NCI-H128 (cell line): ENCODE results near the gene ELF1.
"Not testable (repeated sequence)": the region's sequence is repeated elsewhere in the genome, so short reads cannot be mapped to it uniquely, and the experiment has no call there.

ENCODE experiments used
- DNase-seq: peaks from one replicate; lab custom pipeline; 2025; ENCODE audit not compliant: unreplicated experiment; lab: John Stamatoyannopoulos, UW

ELF1 gene

DNA sequence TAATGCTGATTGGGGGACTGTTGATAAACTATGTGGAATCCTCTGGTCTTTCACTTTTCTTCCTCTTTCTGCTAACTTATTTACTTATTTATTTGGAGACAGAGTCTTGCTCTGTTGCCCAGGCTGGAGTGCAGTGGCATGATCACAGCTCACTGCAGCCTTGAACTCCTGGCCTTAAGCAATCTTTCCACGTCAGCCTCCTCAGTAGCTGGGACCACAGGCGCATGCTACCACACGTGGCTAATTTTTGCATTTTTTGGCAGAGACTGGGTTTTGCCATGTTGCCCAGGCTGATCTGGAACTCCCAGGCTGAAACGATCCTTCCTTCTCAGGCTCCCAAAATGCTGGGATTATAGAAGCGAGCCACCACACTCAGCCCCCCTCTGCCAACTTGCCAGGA lies 77.5 kb downstream of the ELF1 start:
- DNase-seq: no peak

- no peak for DNase-seq
Observed at GRCh38 chr13:40940841-40941240, 78.3 kb downstream of the ELF1 start.

- DNase-seq: no peak
Observed at GRCh38 chr13:40933508-40934204, 85.5 kb downstream of the ELF1 start.

- no peak for DNase-seq
Observed at GRCh38 chr13:40932252-40932651, 86.9 kb downstream of the ELF1 start.

- no peak for DNase-seq
Observed at GRCh38 chr13:40931719-40932118, 87.4 kb downstream of the ELF1 start.

DNA sequence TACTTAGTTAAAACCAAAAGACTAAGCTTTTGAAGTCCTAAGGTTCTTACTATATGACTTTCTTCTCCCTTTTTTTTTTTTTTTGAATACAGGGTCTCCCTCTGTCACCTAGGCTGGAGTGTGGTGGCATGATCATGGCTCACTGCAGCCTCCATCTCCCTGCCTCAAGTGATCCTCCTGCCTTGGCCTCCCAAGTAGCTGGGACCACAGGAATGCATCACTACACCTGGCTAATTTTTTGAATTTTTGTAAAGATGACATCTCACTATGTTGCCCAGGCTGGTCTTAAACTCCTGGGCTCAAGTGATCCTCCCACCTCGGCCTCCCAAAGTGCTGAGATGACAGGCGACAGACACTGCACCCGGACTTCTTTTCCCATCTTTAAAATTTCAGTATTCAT lies 89.2 kb downstream of the ELF1 start:
- DNase-seq: not testable (repeated sequence)

- no peak for DNase-seq
Observed at GRCh38 chr13:40928980-40929379, 90.1 kb downstream of the ELF1 start.

DNA sequence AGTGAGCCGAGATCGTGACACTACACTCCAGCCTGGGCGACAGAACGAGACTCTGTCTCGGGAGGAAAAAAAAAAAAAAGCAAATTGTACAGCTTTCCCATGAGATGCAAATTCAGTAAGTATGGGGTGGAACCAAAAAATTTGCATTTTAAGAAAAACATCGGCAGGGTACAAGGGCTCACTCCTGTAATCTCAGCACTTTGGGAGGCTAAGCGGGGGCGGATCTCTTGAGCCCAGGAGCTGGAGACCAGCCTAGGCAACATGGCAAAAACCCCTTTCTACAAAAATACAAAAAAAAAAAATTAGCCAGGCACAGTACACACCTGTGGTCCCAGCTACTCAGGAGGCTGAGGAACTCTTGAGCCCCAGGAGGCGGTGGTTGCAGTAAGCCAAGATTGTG lies 91.2 kb downstream of the ELF1 start:
- no peak for DNase-seq

GRCh38 chr13:40923867-40924266 lies 95.2 kb downstream of the ELF1 start:
- no peak for DNase-seq

DNA sequence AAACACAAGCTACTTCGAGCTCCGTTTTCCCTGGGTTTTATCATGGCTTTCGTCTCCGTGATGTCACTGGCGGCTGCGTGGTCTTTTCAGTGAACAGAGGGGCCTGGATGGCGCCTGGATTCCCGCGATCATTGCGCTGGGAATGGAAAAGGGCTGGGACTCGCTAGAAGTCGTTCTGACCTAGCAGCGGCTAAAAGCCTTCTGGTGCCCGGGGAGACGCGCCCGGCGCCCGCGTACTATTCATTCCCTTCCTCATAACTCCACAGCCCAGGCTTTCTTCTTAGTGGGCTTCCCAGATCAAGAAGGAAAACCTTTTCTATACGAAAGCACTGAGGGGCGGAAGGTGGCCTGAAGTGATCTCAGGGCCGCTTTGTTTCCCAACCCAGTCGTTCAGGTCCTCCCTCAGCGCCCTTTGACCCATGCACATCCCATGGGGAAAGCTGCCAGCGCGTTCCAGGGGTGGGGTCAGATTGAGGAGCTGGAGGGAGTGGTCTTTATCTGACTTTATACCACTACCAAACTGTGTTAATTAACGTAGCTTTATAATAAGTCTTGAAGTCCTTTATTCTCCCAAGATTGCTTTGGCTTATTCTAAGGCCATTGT lies 96.6 kb downstream of the ELF1 start:
- DNase-seq: no peak

- no peak for DNase-seq
Observed at GRCh38 chr13:40920826-40921225, 98.3 kb downstream of the ELF1 start.

GRCh38 chr13:40919901-40920300 lies 99.2 kb downstream of the ELF1 start:
- not testable (repeated sequence) for DNase-seq

- no peak for DNase-seq
Observed at GRCh38 chr13:40916207-40916998, 102.7 kb downstream of the ELF1 start.

GRCh38 chr13:40914863-40915262 lies 104.3 kb downstream of the ELF1 start:
- DNase-seq: not testable (repeated sequence)

GRCh38 chr13:40911341-40911740 lies 107.8 kb downstream of the ELF1 start:
- no peak for DNase-seq

DNA sequence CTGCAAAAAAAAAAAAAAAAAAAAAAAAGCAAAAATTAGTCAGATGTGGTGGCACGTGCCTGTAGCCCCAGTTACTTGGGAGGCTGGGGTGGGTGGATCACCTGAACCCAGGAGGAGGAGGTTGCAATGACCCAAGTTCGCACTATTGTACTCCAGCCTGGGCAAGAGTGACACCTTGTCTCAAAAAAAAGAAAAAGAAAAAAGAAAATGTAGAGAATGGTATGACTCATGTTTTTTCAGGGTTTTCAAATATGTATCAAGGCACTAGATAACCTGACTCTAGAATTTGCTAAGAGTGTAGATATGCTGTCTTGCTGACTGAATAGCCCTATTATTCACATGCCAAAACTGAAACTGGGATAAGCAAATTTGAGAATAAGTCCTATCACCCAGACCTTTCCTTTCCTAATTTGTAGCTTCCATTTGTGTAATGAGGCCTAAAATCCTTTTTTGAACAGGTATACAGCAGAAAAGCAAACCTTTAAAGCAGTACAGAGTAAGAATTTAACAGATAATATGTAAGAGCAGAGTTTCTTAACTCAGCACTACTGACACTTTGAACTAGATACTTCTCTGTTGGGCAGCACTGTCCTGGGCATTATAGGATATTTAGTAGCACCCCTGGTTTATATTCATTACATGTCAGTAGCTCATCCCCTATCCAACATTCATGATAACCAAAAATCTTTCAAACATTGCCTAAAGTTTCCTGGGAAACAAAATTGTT lies 108.6 kb downstream of the ELF1 start:
- no peak for DNase-seq

- not testable (repeated sequence) for DNase-seq
Observed at GRCh38 chr13:40909541-40910200, 109.4 kb downstream of the ELF1 start.

- no peak for DNase-seq
Observed at GRCh38 chr13:40908546-40908945, 110.6 kb downstream of the ELF1 start.

DNA sequence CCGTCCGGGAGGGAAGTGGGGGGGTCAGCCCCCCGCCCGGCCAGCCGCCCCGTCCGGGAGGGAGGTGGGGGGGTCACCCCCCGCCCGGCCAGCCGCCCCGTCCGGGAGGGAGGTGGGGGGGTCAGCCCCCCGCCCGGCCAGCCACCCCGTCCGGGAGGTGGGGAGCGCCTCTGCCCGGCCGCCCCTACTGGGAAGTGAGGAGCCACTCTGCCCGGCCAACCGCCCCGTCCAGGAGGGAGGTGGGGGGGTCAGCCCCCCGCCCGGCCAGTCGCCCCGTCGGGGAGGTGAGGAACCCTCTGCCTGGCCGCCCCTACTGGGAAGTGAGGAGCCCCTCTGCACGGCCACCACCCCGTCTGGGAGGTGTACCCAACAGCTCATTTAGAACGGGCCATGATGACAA lies 118.1 kb downstream of the ELF1 start:
- not testable (repeated sequence) for DNase-seq

- DNase-seq: not testable (repeated sequence)
Observed at GRCh38 chr13:40900568-40900967, 118.5 kb downstream of the ELF1 start.

GRCh38 chr13:40897053-40897452 lies 122.1 kb downstream of the ELF1 start:
- no peak for DNase-seq
